ENCODE measurements around the gene KCNJ11. TPM values are rescaled to one million over a fixed set of nuclear protein-coding genes. Genes with fewer than 3 reads are reported as not detected.
A peak's percentile ranks its signal among the peaks of the same experiment; 100 is the strongest.

The KCNJ11 gene
- total and polyA plus RNA-seq, 5 donors, result 9.2 to 33.1 (median 22.6) TPM

DNA sequence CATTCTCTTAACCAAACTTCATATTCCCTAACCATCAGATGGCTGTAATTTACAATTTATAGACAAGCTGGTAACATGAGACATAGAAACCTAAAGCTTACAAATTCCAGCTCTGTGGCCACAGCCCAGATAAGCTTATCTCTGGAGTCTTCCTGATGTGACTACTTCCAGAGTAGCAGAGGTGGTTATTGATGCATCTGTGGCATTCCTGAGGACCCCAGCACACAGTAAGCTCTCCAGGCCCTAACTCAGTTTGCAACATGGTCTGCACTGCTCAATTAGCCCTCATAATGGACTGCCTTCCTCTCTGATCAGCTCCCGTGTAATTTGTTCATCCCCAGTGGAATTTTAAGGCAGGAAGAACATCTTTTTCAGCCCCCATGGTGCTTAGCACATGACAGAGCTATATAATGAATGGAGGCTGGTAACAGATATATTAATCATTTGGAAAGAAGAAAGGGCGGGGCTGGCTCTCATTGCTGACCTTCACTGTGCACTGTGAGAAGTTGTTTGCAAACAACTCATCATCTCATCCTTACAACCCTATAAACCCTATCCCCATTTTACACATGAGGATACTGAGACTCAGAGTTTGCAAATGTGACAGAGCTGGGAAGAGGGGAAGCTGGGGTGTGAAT lies 30.1 kb upstream of the KCNJ11 start:
- Histone ChIP-seq H3K27ac (ENCODE audit: low read length) (no peak overlapping the region), H3K4me1 (ENCODE audit: control insufficient read depth, insufficient read depth, low read length) (no peaks in the 10 kb centered on the region), H3K4me3 (ENCODE audit: low read length) (no peak overlapping the region), H3K27me3 (ENCODE audit: control insufficient read depth, insufficient read depth) (no peaks in the 10 kb centered on the region), H3K9me3 (ENCODE audit: control insufficient read depth, low read length) (no peaks in the 10 kb centered on the region)
- ATAC-seq (no peak), DNase-seq (no peak)
- WGBS, result 50% methylated on average over 2 of the region's 2 CpGs
- intact Hi-C loops (cut with DNase I), result no loop called here

DNA sequence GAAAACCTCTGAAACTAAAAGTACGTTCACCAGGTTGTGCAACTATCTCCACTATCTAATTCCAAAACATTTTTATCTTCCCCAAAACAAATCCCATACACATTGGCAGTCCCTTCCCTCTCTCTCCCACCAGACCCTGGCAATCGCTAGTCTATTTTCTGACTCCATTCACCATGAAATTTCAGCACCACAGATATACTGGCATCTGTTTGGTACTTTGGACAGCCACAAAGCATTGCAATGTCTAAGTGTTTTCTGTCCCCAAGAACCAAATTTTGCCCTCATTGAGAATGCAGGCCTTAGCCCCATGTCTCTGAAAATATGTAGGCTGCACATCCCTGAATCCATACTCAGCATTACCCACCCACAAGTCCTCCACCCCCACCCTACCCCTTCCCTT lies 28.0 kb upstream of the KCNJ11 start:
- no peak overlapping the region for H3K27ac ChIP-seq (ENCODE audit: low read length)
- no peak for ATAC-seq
- intact Hi-C loops (cut with DNase I), result no loop called here
- DNase-seq, result no peak
- no peaks in the 10 kb centered on the region for H3K9me3 ChIP-seq (ENCODE audit: control insufficient read depth, low read length)
- H3K4me1 ChIP-seq (ENCODE audit: control insufficient read depth, insufficient read depth, low read length), result no peaks in the 10 kb centered on the region
- no peaks in the 10 kb centered on the region for H3K27me3 ChIP-seq (ENCODE audit: control insufficient read depth, insufficient read depth)
- no peak overlapping the region for H3K4me3 ChIP-seq (ENCODE audit: low read length)
- WGBS, result 52% methylated on average over 2 of the region's 2 CpGs

DNA sequence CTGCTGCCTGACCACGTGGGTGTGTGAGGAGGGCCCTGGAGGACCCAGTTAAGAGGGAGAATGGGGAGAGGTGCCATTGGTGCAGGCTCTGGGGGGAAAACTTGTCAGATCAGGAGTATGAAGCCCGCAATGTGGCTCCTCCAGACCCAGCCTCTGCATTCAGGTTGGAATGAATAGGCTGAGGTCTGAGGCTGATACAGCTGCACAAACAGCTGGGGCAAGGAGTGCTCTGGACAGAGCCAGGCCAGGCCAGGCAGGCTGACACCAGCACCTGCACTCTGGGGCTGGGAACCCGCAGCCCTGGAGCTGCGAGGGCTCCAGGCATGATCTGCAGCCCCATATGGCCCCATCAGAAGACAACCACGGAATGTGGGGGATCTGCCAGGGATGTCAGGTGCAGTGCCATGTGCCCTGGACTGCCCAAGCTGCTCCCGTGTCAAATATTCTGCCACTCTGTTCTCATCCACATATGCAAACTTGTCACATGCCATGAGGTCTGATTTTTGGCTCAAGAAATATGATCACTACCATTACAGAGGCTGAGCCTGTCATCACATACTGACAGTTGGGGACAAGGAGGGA lies 27.2 kb upstream of the KCNJ11 start:
- intact Hi-C loops (cut with DNase I), result no loop called here
- 61% methylated on average over 6 of the region's 6 CpGs for WGBS
- Histone ChIP-seq H3K27ac (ENCODE audit: low read length) (no peak overlapping the region), H3K27me3 (ENCODE audit: control insufficient read depth, insufficient read depth) (no peaks in the 10 kb centered on the region), H3K4me3 (ENCODE audit: low read length) (no peak overlapping the region), H3K9me3 (ENCODE audit: control insufficient read depth, low read length) (no peaks in the 10 kb centered on the region), H3K4me1 (ENCODE audit: control insufficient read depth, insufficient read depth, low read length) (no peaks in the 10 kb centered on the region)
- ATAC-seq (peak; percentile 60 to 69), DNase-seq (no peak)

DNA sequence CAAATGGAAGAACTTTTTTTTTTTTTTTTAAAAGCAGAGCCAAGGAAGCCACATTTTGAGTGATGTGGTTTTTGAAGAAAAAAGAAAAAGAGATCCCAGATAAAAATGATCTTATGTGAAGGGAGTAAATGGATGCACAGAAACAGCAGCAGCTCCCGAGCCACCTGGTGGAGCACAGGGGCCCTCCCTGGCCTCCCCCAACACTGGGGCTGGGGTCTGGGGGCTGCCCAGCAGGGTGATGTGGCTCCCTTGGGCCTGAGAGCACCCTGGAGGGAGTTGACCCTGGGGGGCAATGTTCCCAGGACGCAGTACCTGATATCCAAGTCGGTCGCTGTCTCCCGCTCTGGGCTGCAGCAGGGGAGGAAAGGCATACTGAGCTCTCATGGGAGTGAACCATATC lies 26.5 kb upstream of the KCNJ11 start:
- Histone ChIP-seq H3K9me3 (ENCODE audit: control insufficient read depth, low read length) (no peaks in the 10 kb centered on the region), H3K4me1 (ENCODE audit: control insufficient read depth, insufficient read depth, low read length) (no peaks in the 10 kb centered on the region), H3K4me3 (ENCODE audit: low read length) (no peak overlapping the region), H3K27ac (ENCODE audit: low read length) (no peak overlapping the region), H3K27me3 (ENCODE audit: control insufficient read depth, insufficient read depth) (no peaks in the 10 kb centered on the region)
- ATAC-seq (peak in 1 of 2 donors; percentile 5), DNase-seq (no peak)
- 88% methylated on average over 5 of the region's 5 CpGs for WGBS
- intact Hi-C loops (cut with DNase I), result no loop called here

DNA sequence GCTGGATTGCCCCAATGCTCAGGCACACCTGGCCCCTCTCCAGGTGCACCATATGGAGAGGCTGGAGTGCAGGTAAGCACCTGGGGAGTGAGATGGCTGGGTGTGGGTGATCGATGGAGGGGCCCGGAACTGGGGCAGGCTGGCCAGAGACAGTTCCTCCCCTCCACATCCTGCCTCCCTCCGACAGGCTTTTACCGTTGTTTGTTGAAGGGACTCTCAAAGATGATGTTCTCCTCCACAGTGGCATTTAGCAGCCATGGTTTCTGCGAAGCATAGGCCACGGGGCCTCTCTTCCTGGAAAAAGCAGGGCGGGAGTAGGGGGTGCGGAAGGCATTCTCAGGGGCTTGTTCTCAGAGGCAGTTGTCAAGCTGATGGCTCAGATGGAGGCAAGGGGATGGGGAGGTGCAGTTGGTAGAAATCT lies 25.9 kb upstream of the KCNJ11 start:
- ATAC-seq (no peak), DNase-seq (no peak)
- intact Hi-C loops (cut with DNase I), result no loop called here
- Histone ChIP-seq H3K27me3 (ENCODE audit: control insufficient read depth, insufficient read depth) (no peaks in the 10 kb centered on the region), H3K27ac (ENCODE audit: low read length) (no peak overlapping the region), H3K4me1 (ENCODE audit: control insufficient read depth, insufficient read depth, low read length) (no peaks in the 10 kb centered on the region), H3K9me3 (ENCODE audit: control insufficient read depth, low read length) (no peaks in the 10 kb centered on the region), H3K4me3 (ENCODE audit: low read length) (no peak overlapping the region)
- 61% methylated on average over 8 of the region's 8 CpGs for WGBS

DNA sequence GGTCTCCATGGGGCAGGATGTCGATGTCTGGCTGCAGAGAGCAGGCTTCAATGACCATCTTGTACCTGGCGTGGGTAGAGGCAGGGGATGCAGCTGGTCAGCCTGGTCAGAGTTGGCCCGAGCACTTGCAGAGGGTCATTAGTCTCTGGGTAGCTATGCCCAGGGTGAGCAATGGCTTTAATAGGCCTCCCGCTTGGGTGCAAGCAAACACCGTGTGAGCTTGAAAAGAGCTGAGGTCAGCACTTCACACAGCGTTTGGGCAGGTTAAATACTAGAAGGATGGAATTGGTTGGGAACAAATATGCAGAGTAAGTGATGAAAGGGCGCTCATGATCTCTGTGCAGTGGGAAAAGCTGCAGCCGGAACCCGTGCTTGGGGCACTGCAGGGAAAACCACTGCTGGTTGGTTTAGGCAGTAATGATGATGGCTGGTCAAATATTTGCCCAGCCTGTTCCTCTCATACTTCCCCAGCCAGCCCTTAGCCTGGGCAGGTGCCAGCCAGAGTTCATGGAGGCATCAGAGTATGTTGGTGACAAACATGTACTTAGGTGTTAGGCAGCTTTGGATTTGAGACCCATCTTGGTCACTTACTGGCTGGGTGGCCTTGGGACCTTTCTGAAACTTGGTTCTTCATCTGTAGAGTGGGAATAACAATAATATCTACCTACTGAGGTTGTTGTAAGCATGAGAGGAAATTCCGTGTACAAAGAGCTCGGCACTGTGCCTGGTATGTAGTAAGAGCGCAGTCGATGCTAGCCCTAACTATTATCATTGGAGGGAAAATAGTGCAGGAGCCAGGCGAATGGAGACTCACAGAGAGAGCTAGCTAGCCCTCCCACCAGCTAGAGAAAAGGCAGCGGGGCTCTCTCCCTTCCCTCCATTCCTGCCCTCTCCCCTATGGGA lies 25.2 kb upstream of the KCNJ11 start:
- 84% methylated on average over 15 of the region's 15 CpGs for WGBS
- H3K27ac ChIP-seq (ENCODE audit: low read length), result no peak overlapping the region
- intact Hi-C loops (cut with DNase I), result no loop called here
- no peaks in the 10 kb centered on the region for H3K27me3 ChIP-seq (ENCODE audit: control insufficient read depth, insufficient read depth)
- ATAC-seq (no peak), DNase-seq (no peak)
- no peak overlapping the region for H3K4me3 ChIP-seq (ENCODE audit: low read length)
- H3K4me1 ChIP-seq (ENCODE audit: control insufficient read depth, insufficient read depth, low read length), result no peaks in the 10 kb centered on the region
- H3K9me3 ChIP-seq (ENCODE audit: control insufficient read depth, low read length), result no peaks in the 10 kb centered on the region

DNA sequence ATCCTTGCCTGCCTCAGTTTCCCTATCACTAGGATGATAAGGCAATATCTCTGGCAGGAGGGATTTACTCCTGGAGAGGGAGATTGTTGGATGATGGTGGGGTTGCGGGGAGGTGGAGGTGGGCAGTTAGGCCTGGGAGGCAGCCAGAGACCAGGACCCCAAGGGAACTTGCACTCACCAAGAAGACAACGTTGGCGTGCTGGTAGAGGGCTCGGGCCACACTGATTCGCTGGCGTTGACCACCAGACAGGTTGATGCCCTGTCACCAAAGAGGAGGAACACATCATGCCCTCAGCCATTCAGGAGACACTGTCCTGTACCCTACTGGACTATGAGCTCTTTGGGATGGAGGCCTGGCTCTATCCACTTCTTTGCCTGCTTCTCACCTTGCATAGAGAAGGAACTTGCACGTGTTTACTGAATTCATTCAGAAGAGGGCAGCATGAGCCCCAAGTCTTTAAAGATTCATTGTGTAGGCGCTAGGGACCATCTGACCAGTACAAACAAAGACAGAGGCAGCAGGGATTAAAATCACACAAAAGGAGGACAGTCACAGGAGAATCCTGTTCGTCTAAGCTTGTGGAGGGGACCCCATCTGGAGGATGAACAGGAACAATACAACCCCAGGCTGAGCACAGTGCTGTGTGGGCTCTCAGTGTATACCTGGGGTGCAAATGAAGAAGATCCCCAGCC lies 24.2 kb upstream of the KCNJ11 start:
- no peak overlapping the region for H3K4me3 ChIP-seq (ENCODE audit: low read length)
- ATAC-seq (no peak), DNase-seq (no peak)
- WGBS, result 77% methylated on average over 9 of the region's 9 CpGs
- no peaks in the 10 kb centered on the region for H3K27me3 ChIP-seq (ENCODE audit: control insufficient read depth, insufficient read depth)
- no peak overlapping the region for H3K27ac ChIP-seq (ENCODE audit: low read length)
- no peaks in the 10 kb centered on the region for H3K4me1 ChIP-seq (ENCODE audit: control insufficient read depth, insufficient read depth, low read length)
- H3K9me3 ChIP-seq (ENCODE audit: control insufficient read depth, low read length), result no peaks in the 10 kb centered on the region
- intact Hi-C loops (cut with DNase I), result no loop called here

DNA sequence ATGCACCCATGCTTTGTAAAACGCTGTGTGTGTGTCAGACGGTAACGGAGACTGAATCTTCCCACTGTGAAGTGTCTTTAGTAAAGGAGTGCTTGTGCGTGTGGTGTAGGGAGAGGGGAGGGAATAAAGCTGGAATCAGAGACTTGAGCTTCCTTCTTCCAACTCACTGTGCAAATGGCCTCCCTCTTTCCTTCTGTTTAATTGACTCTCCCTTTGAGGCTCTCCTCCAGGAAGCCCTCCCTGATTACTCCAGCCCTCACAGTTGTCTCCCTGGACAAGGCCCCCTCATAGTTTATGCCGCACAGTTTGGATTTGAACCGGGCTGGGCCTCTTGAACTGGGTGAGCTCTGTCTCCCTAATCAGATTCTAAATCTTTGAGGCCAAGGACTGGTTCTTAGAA lies 23.0 kb upstream of the KCNJ11 start:
- Histone ChIP-seq H3K4me3 (ENCODE audit: low read length) (no peak overlapping the region), H3K9me3 (ENCODE audit: control insufficient read depth, low read length) (no peaks in the 10 kb centered on the region), H3K27ac (ENCODE audit: low read length) (no peak overlapping the region), H3K4me1 (ENCODE audit: control insufficient read depth, insufficient read depth, low read length) (peaks cover 6% of the 10 kb centered on the region), H3K27me3 (ENCODE audit: control insufficient read depth, insufficient read depth) (no peaks in the 10 kb centered on the region)
- 68% methylated on average over 6 of the region's 6 CpGs for WGBS
- no peak for ATAC-seq
- intact Hi-C loops (cut with DNase I), result no loop called here
- DNase-seq, result no peak

DNA sequence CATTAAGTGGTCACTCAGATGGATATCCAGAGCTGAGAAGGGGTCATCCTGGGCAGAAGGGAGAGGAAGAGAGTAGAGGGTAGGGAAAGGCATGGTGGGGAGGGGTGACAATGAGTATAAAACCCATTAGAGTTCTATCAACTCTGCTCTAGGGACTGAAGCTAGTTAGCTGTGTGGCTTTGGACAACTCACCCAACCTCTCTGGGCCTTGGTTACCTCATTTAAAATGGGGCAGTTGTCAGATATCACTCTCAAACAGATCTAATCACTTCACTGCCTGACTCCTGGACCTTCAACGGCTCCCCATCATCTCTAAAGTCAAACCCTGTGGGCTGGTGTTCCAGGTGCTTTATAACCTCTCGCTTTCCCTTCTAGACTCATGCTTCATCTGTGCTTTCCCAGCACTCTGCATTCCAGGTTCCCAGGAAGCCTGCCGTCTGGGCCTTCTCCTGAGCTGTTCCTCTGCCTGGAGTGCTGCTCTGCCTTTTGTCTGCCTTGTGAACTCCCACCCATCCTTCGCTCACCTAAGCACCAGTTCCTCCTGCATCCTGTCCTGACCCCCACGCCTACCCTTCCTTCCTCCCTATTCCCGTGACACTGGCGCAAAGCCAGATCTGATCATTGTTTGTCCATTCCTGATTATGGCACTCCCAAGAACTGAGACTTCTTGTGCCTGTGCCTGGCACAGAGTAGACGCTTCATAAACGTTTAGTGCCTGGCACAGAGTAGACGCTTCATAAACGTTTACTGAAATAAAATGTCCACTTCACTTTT lies 22.3 kb upstream of the KCNJ11 start:
- intact Hi-C loops (cut with DNase I), result no loop called here
- peaks cover 8% of the 10 kb centered on the region for H3K4me1 ChIP-seq (ENCODE audit: control insufficient read depth, insufficient read depth, low read length)
- 40% methylated on average over 11 of the region's 11 CpGs for WGBS
- H3K27me3 ChIP-seq (ENCODE audit: control insufficient read depth, insufficient read depth), result no peaks in the 10 kb centered on the region
- DNase-seq (no peak), ATAC-seq (no peak)
- H3K27ac ChIP-seq (ENCODE audit: low read length), result no peak overlapping the region
- H3K9me3 ChIP-seq (ENCODE audit: control insufficient read depth, low read length), result no peaks in the 10 kb centered on the region
- H3K4me3 ChIP-seq (ENCODE audit: low read length), result no peak overlapping the region

DNA sequence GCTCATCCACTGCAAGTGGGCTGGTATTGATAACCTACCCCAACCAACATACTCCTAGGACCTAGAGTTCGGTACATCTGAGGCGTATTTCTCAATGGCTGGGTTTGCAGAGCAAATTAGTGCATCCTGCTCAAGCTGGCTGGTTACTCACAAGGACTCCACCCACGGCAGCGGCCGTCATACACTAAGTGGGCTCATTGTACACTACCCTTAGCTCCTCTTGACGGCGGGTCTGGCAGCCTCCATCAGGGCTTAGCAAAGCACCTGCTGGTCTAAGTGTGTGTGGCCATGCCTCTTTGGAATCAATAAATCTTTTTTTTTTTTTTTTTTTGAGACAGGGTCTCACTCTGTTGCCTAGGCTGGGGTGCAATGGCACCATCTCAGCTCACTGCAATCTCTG lies 20.2 kb upstream of the KCNJ11 start:
- no peak overlapping the region for H3K27ac ChIP-seq (ENCODE audit: low read length)
- H3K27me3 ChIP-seq (ENCODE audit: control insufficient read depth, insufficient read depth), result no peaks in the 10 kb centered on the region
- intact Hi-C loops (cut with DNase I), result no loop called here
- ATAC-seq (no peak), DNase-seq (no peak)
- WGBS, result 97% methylated on average over 7 of the region's 7 CpGs
- H3K4me3 ChIP-seq (ENCODE audit: low read length), result no peak overlapping the region
- H3K9me3 ChIP-seq (ENCODE audit: control insufficient read depth, low read length), result no peaks in the 10 kb centered on the region
- H3K4me1 ChIP-seq (ENCODE audit: control insufficient read depth, insufficient read depth, low read length), result peaks cover 8% of the 10 kb centered on the region

Measured in right cardiac atrium (tissue), 5 donors.